Nephron progenitor cell (in vitro differentiated cells): ENCODE results near the gene NOM1.

ENCODE experiments used
- DNase-seq: peaks from one replicate; pipeline ENCODE4 v3.0.0; 2021
- H3K27ac Mint-ChIP-seq: 2 replicates; pipeline ENCODE4 v1.8.0; 2021; ENCODE audit warnings: mild to moderate bottlenecking, moderate library complexity, mixed read lengths
- H3K27me3 Mint-ChIP-seq: 2 replicates; pipeline ENCODE4 v1.8.0; 2021; ENCODE audit warnings: mild to moderate bottlenecking, low read depth, mixed read lengths; ENCODE audit not compliant: poor library complexity
- H3K36me3 Mint-ChIP-seq: 2 replicates; pipeline ENCODE4 v1.8.0; 2021; ENCODE audit warnings: low read depth, mixed read lengths
- H3K4me1 Mint-ChIP-seq: 2 replicates; pipeline ENCODE4 v1.8.0; 2021; ENCODE audit warnings: mixed read lengths
- H3K4me3 Mint-ChIP-seq: 2 replicates; pipeline ENCODE4 v1.8.0; 2021; ENCODE audit warnings: mild to moderate bottlenecking, moderate library complexity, mixed read lengths
- H3K9me3 Mint-ChIP-seq: 2 replicates; pipeline ENCODE4 v1.8.0; 2021; ENCODE audit warnings: mild to moderate bottlenecking, moderate library complexity, mixed read lengths
- TF ChIP-seq, protein P1 (sequence below): fragments of 200-600 bp; sonication (generic); IDR thresholded peaks from 2 replicates; pipeline ENCODE4 v1.5.0; 2021; ENCODE audit warnings: antibody characterized with exemption

NOM1 gene

DNA sequence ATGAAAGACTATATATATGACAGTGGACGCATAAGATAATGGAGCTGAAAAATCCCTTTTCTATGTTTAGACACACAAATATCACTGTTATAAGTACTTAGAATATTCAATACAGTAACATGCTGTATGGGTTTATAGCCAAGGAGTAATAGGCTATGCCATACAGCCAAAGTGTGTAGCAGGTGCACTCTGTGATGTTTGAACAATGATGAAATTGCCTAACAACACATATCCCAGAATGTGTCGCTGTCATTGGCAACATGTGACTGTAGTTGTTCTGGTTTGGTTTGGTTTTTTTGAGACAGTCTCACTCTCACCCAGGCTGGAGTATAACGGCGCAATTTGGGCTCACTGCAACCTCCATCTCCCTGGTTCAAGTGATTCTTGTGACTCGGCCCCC, 26.1 kb downstream of the NOM1 start:
- H3K27me3 Mint-ChIP-seq: no peaks in the 10 kb centered on the region
- peaks cover 29% of the 10 kb centered on the region for H3K9me3 Mint-ChIP-seq
- H3K4me1 Mint-ChIP-seq: no peaks in the 10 kb centered on the region
- no peak for DNase-seq
- peaks cover 52% of the 10 kb centered on the region for H3K36me3 Mint-ChIP-seq
- TF ChIP-seq, protein P1, sequence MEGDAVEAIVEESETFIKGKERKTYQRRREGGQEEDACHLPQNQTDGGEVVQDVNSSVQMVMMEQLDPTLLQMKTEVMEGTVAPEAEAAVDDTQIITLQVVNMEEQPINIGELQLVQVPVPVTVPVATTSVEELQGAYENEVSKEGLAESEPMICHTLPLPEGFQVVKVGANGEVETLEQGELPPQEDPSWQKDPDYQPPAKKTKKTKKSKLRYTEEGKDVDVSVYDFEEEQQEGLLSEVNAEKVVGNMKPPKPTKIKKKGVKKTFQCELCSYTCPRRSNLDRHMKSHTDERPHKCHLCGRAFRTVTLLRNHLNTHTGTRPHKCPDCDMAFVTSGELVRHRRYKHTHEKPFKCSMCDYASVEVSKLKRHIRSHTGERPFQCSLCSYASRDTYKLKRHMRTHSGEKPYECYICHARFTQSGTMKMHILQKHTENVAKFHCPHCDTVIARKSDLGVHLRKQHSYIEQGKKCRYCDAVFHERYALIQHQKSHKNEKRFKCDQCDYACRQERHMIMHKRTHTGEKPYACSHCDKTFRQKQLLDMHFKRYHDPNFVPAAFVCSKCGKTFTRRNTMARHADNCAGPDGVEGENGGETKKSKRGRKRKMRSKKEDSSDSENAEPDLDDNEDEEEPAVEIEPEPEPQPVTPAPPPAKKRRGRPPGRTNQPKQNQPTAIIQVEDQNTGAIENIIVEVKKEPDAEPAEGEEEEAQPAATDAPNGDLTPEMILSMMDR: no peak
- H3K27ac Mint-ChIP-seq: no peak overlapping the region
- H3K4me3 Mint-ChIP-seq: no peak overlapping the region

DNA sequence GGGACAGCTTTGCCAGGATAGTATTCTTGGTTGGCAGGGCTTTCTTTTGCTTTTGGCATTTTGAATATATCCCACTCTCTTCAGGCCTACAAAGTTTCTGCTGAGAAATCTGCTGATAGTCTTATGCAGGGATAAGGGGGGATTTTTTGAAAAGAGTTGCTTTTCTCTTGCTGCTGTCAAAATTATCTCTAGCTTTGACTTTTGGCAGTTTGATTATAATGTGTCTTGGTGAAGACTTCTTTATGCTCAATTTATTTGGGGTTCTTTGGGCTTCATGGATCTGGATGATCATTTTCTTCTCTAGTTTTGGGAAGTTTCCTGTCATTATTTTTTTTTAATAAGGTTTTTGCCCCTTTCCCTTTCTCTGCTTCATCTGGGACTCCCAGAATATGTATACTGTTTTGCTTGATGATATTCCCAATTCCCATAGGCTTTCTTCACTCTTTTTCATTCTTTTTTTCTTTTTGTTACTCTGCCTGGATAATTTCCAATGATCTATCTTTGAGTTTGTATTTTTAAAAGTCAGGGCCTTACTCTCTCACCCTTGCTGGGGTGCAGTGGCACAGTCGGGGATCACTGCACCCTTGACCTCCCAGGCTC, 29.6 kb downstream of the NOM1 start:
- H3K27ac Mint-ChIP-seq: no peak overlapping the region
- no peaks in the 10 kb centered on the region for H3K4me1 Mint-ChIP-seq
- TF ChIP-seq, protein P1: no peak
- DNase-seq: no peak
- no peaks in the 10 kb centered on the region for H3K27me3 Mint-ChIP-seq
- no peak overlapping the region for H3K4me3 Mint-ChIP-seq
- H3K36me3 Mint-ChIP-seq: peaks cover 39% of the 10 kb centered on the region
- peaks cover 34% of the 10 kb centered on the region for H3K9me3 Mint-ChIP-seq

DNA sequence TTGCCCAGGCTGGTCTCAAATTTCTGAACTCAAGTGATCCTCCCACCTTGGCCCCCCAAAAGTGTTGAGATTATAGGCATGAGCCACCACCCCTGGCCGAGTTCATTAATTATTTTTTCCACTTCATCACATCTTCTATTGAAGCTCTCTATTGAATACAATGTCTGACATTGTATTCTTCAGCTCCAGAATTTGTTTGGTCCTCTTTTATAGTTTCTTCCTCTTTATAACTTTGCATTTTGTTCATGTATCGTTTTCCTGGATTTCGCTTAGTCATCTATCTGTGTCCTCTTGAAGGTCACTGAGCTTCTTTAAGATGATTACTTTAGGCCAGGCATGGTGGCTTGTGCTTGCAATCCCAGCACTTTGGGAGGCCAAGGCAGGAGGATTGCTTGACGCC, 30.2 kb downstream of the NOM1 start:
- Mint-ChIP-seq H3K36me3 (peaks cover 36% of the 10 kb centered on the region), H3K27ac (no peak overlapping the region), H3K4me1 (no peaks in the 10 kb centered on the region), H3K27me3 (no peaks in the 10 kb centered on the region), H3K9me3 (peaks cover 34% of the 10 kb centered on the region), H3K4me3 (no peak overlapping the region)
- TF ChIP-seq, protein P1: no peak
- no peak for DNase-seq

DNA sequence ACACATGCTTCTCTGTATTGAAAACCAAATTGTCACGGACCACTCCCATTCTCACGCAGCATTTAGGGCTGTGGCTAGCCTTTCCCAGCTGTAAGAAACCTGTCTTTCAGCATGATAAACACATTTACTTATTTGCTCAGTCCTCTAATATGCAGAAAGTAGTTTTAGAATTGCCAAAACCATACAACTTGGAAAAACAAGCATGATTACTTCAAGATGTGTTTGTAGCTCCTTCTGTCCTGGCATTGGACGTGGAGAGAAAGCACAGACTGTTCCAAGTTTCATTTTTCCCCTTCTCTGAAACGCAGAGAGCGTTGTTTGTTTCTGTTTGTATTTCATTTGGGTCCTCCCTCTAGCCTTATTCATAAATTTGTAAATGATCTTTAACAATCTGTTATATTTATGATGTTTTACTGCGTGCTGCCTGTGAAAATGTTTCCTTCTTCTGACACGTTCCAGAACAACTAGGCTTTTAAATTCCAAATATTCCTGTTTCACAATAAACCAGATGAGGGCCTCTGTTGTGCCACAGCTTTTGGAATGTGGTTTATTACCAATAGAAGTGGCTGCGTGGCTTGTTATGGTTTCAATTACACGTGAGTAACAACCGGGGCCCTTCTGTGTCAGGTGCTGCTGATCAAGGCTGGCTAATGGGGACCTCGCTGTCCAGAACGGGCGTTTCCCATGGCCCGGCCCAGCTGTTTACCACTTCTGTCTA, 34.8 kb downstream of the NOM1 start:
- no peak overlapping the region for H3K4me3 Mint-ChIP-seq
- H3K36me3 Mint-ChIP-seq: peaks cover 7% of the 10 kb centered on the region
- H3K27me3 Mint-ChIP-seq: peaks cover 13% of the 10 kb centered on the region
- H3K27ac Mint-ChIP-seq: no peak overlapping the region
- H3K4me1 Mint-ChIP-seq: peaks cover 13% of the 10 kb centered on the region
- H3K9me3 Mint-ChIP-seq: peaks cover 12% of the 10 kb centered on the region
- DNase-seq: no peak
- TF ChIP-seq, protein P1: no peak

DNA sequence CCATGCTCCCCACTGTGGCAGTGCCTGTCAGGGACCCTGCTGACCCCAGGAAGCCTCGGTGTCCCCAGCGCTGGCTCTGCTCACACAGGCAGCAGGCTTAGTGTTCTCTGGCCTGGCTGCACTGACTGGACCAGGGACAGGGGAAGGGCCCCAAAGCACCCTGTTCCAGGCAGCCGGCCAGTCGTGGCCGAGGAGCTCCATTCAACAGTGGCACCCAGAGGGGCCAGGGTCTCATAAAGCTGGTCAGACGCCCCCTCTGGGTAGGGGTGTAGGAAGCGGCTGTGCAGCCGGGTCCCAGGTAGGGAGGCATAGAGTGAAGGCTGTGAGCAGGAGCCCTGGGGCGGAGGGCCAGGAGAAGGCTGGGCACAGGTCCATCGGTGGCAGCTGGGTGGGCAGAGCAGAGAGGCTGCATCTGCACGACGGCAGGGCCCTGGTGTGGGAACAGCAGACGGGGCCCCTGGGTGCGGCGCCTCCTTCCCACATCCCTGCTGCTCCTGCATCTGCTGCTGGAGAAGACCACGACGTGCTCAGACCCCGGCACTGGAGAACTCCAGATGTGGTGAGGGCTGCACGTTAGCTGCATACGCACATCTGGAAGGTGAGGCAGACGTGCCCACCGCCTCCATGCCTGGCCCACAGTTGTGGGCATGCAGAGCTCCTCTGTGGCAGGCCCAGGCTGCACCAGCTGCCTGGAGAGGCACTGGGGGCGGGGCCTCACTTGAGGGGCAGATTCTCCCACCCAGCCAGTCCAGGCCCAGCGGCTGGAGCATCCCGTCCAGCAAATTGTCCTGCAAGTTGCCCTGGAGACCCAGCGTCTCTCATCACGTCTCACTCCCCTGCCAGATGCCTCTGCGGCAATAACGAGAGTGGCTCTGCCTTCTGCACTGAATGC, 35.8 kb downstream of the NOM1 start:
- Mint-ChIP-seq H3K27ac (no peak overlapping the region), H3K4me3 (no peak overlapping the region), H3K9me3 (peaks cover 5% of the 10 kb centered on the region), H3K36me3 (no peaks in the 10 kb centered on the region), H3K27me3 (peaks cover 16% of the 10 kb centered on the region), H3K4me1 (peaks cover 19% of the 10 kb centered on the region)
- TF ChIP-seq, protein P1: no peak
- DNase-seq: no peak
